Sigmoid colon (tissue), 4 donors: Measurements from ENCODE around the gene PDZD8.

ENCODE experiments used
- CTCF ChIP-seq, 4 experiments: fragments of 450-650 bp in 3 of 4; fragments of 200-600 bp in 1 of 4; IDR thresholded peaks; one replicate each; pipeline ENCODE4 v1.5.1; 2016 to 2019; ENCODE audit warnings: antibody characterized with exemption in 4 of 4, mild to moderate bottlenecking in 3 of 4, moderate library complexity in 2 of 4
- EP300 ChIP-seq, 4 donors: sonication (generic); formaldehyde crosslinking; IDR thresholded peaks; one replicate each; pipeline ENCODE4 v1.6.1; 2017; ENCODE audit warnings: antibody characterized with exemption in 4 of 4
- POLR2A ChIP-seq, 2 donors: fragments of 450-650 bp; IDR thresholded peaks; one replicate each; pipeline ENCODE4 v1.6.1; 2016; ENCODE audit warnings: antibody characterized with exemption in 2 of 2, mild to moderate bottlenecking in 2 of 2, moderate library complexity in 2 of 2

GRCh38 chr10:117419159-117419558 lies 43.9 kb upstream of the PDZD8 start:
- TF ChIP-seq EP300 (IDR thresholded peaks at IDR 0.05), result no peak
- TF ChIP-seq CTCF (IDR thresholded peaks at IDR 0.05), result no peak
- TF ChIP-seq POLR2A (IDR thresholded peaks at IDR 0.05), result no peak
